HEK293 (cell line): Measurements from ENCODE around the gene TSC22D2.
A peak's percentile ranks its signal among the peaks of the same experiment; 100 is the strongest.

Experiments used
- FEZF1 ChIP-seq: fragments of 450-650 bp; formaldehyde crosslinking; IDR thresholded peaks from 2 replicates; pipeline ENCODE4 v1.5.1; 2016; ENCODE audit warnings: missing biosample characterization, missing genetic modification characterization
- GLIS1 ChIP-seq: fragments of 450-650 bp; formaldehyde crosslinking; IDR thresholded peaks from 2 replicates; pipeline ENCODE4 v1.5.1; 2016; ENCODE audit warnings: missing biosample characterization, missing genetic modification characterization
- KLF1 ChIP-seq: fragments of 450-650 bp; formaldehyde crosslinking; IDR thresholded peaks from 2 replicates; pipeline ENCODE4 v1.5.1; 2016; ENCODE audit warnings: missing biosample characterization, missing genetic modification characterization
- OSR2 ChIP-seq: fragments of 450-650 bp; formaldehyde crosslinking; IDR thresholded peaks from 2 replicates; pipeline ENCODE4 v1.5.1; 2016; ENCODE audit warnings: missing biosample characterization, missing genetic modification characterization
- OVOL3 ChIP-seq: fragments of 450-650 bp; formaldehyde crosslinking; IDR thresholded peaks from 2 replicates; pipeline ENCODE4 v1.5.1; 2016; ENCODE audit warnings: missing biosample characterization, missing genetic modification characterization
- SALL2 ChIP-seq: fragments of 450-650 bp; formaldehyde crosslinking; IDR thresholded peaks from 2 replicates; pipeline ENCODE4 v1.5.0; 2017; ENCODE audit warnings: missing biosample characterization, mild to moderate bottlenecking, missing genetic modification characterization, borderline replicate concordance
- SETDB1 ChIP-seq: IDR thresholded peaks from one replicate; pipeline ENCODE4 v1.6.1; 2017; ENCODE audit warnings: mild to moderate bottlenecking, low read length, moderate library complexity, mixed read lengths; ENCODE audit not compliant: insufficient read length
- ZNF16 ChIP-seq: fragments of 450-650 bp; formaldehyde crosslinking; IDR thresholded peaks from 2 replicates; pipeline ENCODE4 v1.5.1; 2016; ENCODE audit warnings: low read depth, missing biosample characterization, missing genetic modification characterization
- ZNF335 ChIP-seq: fragments of 450-650 bp; formaldehyde crosslinking; conservative IDR thresholded peaks from 2 replicates; pipeline ENCODE4 v1.5.1; 2016; ENCODE audit warnings: missing biosample characterization, missing genetic modification characterization
- ZNF621 ChIP-seq: fragments of 450-650 bp; formaldehyde crosslinking; IDR thresholded peaks from 2 replicates; pipeline ENCODE4 v1.5.1; 2017; ENCODE audit warnings: missing biosample characterization, missing genetic modification characterization
- ZNF654 ChIP-seq: fragments of 450-650 bp; formaldehyde crosslinking; IDR thresholded peaks from 2 replicates; pipeline ENCODE4 v1.5.1; 2016; ENCODE audit warnings: low read depth, missing biosample characterization, missing genetic modification characterization
- ZNF843 ChIP-seq: fragments of 450-650 bp; formaldehyde crosslinking; IDR thresholded peaks from 2 replicates; pipeline ENCODE4 v1.5.1; 2016; ENCODE audit warnings: missing biosample characterization, missing genetic modification characterization
- TF ChIP-seq, protein P1 (sequence below): fragments of 450-650 bp; formaldehyde crosslinking; IDR thresholded peaks from 2 replicates; pipeline ENCODE4 v1.5.1; 2016; ENCODE audit warnings: missing biosample characterization, missing genetic modification characterization
- TF ChIP-seq, protein P2 (sequence below): fragments of 450-650 bp; formaldehyde crosslinking; IDR thresholded peaks from 2 replicates; pipeline ENCODE4 v1.5.1; 2016; ENCODE audit warnings: missing biosample characterization, missing genetic modification characterization
- TF ChIP-seq, protein P3 (sequence below): fragments of 450-650 bp; formaldehyde crosslinking; IDR thresholded peaks from 2 replicates; pipeline ENCODE4 v1.5.1; 2016; ENCODE audit warnings: missing biosample characterization, missing genetic modification characterization
- TF ChIP-seq, protein P4 (sequence below): fragments of 450-650 bp; formaldehyde crosslinking; IDR thresholded peaks from 2 replicates; pipeline ENCODE4 v1.5.1; 2016; ENCODE audit warnings: missing biosample characterization, missing genetic modification characterization
- TF ChIP-seq, protein P5 (sequence below): fragments of 450-650 bp; formaldehyde crosslinking; IDR thresholded peaks from 2 replicates; pipeline ENCODE4 v1.5.1; 2017; ENCODE audit warnings: missing biosample characterization, mild to moderate bottlenecking, missing genetic modification characterization, moderate library complexity
- TF ChIP-seq, protein P6 (sequence below): fragments of 450-650 bp; formaldehyde crosslinking; IDR thresholded peaks from 2 replicates; pipeline ENCODE4 v1.5.1; 2016; ENCODE audit warnings: missing biosample characterization, missing genetic modification characterization
- TF ChIP-seq, protein P7 (sequence below): fragments of 450-650 bp; formaldehyde crosslinking; IDR thresholded peaks from 2 replicates; pipeline ENCODE4 v1.5.1; 2016; ENCODE audit warnings: missing biosample characterization, missing genetic modification characterization, borderline replicate concordance

Gene TSC22D2

DNA sequence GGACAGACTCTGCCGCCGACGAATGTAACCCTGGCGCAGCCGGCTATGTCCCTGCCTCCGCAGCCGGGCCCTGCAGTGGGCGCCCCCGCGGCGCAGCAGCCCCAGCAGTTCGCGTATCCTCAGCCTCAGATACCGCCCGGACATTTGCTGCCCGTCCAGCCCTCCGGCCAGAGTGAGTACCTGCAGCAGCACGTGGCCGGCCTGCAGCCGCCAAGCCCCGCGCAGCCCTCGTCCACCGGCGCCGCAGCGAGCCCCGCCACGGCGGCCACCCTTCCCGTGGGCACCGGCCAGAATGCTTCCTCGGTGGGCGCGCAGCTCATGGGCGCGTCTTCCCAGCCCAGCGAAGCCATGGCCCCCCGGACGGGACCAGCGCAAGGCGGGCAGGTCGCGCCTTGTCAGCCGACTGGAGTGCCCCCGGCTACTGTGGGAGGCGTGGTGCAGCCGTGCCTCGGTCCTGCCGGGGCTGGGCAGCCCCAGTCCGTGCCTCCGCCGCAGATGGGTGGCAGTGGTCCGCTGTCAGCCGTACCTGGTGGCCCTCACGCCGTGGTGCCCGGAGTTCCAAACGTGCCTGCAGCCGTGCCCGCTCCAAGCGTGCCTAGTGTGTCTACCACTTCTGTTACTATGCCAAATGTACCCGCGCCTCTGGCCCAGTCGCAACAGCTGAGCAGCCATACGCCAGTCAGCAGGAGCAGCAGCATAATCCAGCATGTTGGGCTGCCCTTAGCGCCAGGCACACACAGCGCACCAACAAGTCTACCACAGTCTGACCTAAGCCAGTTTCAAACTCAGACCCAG, 2.4 kb downstream of the TSC22D2 start (continued):
- TF ChIP-seq, protein P1, sequence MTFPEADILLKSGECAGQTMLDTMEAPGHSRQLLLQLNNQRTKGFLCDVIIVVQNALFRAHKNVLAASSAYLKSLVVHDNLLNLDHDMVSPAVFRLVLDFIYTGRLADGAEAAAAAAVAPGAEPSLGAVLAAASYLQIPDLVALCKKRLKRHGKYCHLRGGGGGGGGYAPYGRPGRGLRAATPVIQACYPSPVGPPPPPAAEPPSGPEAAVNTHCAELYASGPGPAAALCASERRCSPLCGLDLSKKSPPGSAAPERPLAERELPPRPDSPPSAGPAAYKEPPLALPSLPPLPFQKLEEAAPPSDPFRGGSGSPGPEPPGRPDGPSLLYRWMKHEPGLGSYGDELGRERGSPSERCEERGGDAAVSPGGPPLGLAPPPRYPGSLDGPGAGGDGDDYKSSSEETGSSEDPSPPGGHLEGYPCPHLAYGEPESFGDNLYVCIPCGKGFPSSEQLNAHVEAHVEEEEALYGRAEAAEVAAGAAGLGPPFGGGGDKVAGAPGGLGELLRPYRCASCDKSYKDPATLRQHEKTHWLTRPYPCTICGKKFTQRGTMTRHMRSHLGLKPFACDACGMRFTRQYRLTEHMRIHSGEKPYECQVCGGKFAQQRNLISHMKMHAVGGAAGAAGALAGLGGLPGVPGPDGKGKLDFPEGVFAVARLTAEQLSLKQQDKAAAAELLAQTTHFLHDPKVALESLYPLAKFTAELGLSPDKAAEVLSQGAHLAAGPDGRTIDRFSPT (tag by site-specific recombination), result 0 out of 2 replicates have a peak, but pooled peaks have one; percentile 30
- TF ChIP-seq GLIS1 (peak; percentile 80), SALL2 (tag by site-specific recombination) (no peak), ZNF843 (no peak), ZNF335 (tag by site-specific recombination) (peak; percentile 92), FEZF1 (tag by site-specific recombination) (no peak), OVOL3 (tag by site-specific recombination) (no peak), ZNF621 (tag by site-specific recombination) (no peak), SETDB1 (no peak), ZNF16 (tag by site-specific recombination) (no peak), OSR2 (tag by site-specific recombination) (peak; percentile 61), ZNF654 (tag by site-specific recombination) (no peak), KLF1 (tag by site-specific recombination) (no peak)
- TF ChIP-seq, protein P2, sequence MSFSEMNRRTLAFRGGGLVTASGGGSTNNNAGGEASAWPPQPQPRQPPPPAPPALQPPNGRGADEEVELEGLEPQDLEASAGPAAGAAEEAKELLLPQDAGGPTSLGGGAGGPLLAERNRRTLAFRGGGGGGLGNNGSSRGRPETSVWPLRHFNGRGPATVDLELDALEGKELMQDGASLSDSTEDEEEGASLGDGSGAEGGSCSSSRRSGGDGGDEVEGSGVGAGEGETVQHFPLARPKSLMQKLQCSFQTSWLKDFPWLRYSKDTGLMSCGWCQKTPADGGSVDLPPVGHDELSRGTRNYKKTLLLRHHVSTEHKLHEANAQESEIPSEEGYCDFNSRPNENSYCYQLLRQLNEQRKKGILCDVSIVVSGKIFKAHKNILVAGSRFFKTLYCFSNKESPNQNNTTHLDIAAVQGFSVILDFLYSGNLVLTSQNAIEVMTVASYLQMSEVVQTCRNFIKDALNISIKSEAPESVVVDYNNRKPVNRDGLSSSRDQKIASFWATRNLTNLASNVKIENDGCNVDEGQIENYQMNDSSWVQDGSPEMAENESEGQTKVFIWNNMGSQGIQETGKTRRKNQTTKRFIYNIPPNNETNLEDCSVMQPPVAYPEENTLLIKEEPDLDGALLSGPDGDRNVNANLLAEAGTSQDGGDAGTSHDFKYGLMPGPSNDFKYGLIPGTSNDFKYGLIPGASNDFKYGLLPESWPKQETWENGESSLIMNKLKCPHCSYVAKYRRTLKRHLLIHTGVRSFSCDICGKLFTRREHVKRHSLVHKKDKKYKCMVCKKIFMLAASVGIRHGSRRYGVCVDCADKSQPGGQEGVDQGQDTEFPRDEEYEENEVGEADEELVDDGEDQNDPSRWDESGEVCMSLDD (tag by site-specific recombination), result no peak
- TF ChIP-seq, protein P3, sequence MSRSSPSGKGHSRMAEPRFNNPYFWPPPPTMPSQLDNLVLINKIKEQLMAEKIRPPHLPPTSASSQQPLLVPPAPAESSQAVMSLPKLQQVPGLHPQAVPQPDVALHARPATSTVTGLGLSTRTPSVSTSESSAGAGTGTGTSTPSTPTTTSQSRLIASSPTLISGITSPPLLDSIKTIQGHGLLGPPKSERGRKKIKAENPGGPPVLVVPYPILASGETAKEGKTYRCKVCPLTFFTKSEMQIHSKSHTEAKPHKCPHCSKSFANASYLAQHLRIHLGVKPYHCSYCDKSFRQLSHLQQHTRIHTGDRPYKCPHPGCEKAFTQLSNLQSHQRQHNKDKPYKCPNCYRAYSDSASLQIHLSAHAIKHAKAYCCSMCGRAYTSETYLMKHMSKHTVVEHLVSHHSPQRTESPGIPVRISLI (tag by site-specific recombination), result no peak
- TF ChIP-seq, protein P4, sequence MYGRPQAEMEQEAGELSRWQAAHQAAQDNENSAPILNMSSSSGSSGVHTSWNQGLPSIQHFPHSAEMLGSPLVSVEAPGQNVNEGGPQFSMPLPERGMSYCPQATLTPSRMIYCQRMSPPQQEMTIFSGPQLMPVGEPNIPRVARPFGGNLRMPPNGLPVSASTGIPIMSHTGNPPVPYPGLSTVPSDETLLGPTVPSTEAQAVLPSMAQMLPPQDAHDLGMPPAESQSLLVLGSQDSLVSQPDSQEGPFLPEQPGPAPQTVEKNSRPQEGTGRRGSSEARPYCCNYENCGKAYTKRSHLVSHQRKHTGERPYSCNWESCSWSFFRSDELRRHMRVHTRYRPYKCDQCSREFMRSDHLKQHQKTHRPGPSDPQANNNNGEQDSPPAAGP (tag by site-specific recombination), result no peak
- TF ChIP-seq, protein P5, sequence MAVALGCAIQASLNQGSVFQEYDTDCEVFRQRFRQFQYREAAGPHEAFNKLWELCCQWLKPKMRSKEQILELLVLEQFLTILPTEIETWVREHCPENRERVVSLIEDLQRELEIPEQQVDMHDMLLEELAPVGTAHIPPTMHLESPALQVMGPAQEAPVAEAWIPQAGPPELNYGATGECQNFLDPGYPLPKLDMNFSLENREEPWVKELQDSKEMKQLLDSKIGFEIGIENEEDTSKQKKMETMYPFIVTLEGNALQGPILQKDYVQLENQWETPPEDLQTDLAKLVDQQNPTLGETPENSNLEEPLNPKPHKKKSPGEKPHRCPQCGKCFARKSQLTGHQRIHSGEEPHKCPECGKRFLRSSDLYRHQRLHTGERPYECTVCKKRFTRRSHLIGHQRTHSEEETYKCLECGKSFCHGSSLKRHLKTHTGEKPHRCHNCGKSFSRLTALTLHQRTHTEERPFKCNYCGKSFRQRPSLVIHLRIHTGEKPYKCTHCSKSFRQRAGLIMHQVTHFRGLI (tag by site-specific recombination), result peak; percentile 18; the same call in 1 of the 2 replicates
- TF ChIP-seq, protein P6, sequence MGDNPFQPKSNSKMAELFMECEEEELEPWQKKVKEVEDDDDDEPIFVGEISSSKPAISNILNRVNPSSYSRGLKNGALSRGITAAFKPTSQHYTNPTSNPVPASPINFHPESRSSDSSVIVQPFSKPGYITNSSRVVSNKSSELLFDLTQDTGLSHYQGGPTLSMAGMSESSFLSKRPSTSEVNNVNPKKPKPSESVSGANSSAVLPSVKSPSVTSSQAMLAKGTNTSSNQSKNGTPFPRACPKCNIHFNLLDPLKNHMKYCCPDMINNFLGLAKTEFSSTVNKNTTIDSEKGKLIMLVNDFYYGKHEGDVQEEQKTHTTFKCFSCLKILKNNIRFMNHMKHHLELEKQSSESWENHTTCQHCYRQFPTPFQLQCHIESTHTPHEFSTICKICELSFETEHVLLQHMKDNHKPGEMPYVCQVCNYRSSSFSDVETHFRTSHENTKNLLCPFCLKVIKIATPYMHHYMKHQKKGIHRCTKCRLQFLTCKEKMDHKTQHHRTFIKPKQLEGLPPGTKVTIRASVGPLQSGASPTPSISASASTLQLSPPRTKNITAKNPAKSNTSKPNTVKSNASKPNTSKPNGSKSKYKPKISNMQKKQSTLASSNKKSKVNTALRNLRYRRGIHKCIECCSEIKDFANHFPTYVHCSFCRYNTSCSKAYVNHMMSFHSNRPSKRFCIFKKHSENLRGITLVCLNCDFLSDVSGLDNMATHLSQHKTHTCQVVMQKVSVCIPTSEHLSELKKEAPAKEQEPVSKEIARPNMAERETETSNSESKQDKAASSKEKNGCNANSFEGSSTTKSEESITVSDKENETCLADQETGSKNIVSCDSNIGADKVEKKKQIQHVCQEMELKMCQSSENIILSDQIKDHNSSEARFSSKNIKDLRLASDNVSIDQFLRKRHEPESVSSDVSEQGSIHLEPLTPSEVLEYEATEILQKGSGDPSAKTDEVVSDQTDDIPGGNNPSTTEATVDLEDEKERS (tag by site-specific recombination), result no peak
- TF ChIP-seq, protein P7, sequence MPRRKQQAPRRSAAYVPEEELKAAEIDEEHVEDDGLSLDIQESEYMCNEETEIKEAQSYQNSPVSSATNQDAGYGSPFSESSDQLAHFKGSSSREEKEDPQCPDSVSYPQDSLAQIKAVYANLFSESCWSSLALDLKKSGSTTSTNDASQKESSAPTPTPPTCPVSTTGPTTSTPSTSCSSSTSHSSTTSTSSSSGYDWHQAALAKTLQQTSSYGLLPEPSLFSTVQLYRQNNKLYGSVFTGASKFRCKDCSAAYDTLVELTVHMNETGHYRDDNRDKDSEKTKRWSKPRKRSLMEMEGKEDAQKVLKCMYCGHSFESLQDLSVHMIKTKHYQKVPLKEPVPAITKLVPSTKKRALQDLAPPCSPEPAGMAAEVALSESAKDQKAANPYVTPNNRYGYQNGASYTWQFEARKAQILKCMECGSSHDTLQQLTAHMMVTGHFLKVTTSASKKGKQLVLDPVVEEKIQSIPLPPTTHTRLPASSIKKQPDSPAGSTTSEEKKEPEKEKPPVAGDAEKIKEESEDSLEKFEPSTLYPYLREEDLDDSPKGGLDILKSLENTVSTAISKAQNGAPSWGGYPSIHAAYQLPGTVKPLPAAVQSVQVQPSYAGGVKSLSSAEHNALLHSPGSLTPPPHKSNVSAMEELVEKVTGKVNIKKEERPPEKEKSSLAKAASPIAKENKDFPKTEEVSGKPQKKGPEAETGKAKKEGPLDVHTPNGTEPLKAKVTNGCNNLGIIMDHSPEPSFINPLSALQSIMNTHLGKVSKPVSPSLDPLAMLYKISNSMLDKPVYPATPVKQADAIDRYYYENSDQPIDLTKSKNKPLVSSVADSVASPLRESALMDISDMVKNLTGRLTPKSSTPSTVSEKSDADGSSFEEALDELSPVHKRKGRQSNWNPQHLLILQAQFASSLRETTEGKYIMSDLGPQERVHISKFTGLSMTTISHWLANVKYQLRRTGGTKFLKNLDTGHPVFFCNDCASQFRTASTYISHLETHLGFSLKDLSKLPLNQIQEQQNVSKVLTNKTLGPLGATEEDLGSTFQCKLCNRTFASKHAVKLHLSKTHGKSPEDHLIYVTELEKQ (tag by site-specific recombination), result no peak
